ENCODE measurements around the gene FAM78A. TPM values are rescaled to one million over a fixed set of nuclear protein-coding genes. Genes with fewer than 3 reads are reported as not detected.
"Not testable (repeated sequence)": the region's sequence is repeated elsewhere in the genome, so short reads cannot be mapped to it uniquely, and the experiment has no call there.

Gene FAM78A
- total and polyA plus RNA-seq, 5 donors from 2014 or later: 16.6 to 95.6 (median 17.7) TPM

GRCh38 chr9:131214286-131214856, 61.9 kb downstream of the FAM78A start:
- H3K4me3 ChIP-seq (ENCODE audit: low read depth, low read length): no peak overlapping the region
- no peaks in the 10 kb centered on the region for H3K27me3 ChIP-seq (ENCODE audit: control insufficient read depth, insufficient read depth, low read length)
- H3K4me1 ChIP-seq (ENCODE audit: control insufficient read depth, insufficient read depth, low read length, poor library complexity, severe bottlenecking): no peaks in the 10 kb centered on the region
- Mint-ChIP-seq H3K27me3 (no peaks in the 10 kb centered on the region), H3K4me1 (peaks cover 0 to 14% (median 5%) of the 10 kb centered on the region in 4 donors), H3K9me3 (peaks cover 0 to 25% (median 7%) of the 10 kb centered on the region in 7 donors), H3K27ac (no peak overlapping the region), H3K4me3 (no peak overlapping the region), H3K36me3 (peaks cover 70% of the 10 kb centered on the region)
- no peak overlapping the region for H3K27ac ChIP-seq (ENCODE audit: insufficient read depth, low read length, poor library complexity, severe bottlenecking)
- ATAC-seq (ENCODE audit: low read depth in 2 of 2): no peak
- peaks cover 8 to 16% of the 10 kb centered on the region in 2 experiments for H3K9me3 ChIP-seq (ENCODE audit: control insufficient read depth in 2 of 2, low read length in 2 of 2)
- H3K36me3 ChIP-seq (ENCODE audit: control insufficient read depth, insufficient read depth, low read length): peaks cover 31% of the 10 kb centered on the region
- no peak for DNase-seq

DNA sequence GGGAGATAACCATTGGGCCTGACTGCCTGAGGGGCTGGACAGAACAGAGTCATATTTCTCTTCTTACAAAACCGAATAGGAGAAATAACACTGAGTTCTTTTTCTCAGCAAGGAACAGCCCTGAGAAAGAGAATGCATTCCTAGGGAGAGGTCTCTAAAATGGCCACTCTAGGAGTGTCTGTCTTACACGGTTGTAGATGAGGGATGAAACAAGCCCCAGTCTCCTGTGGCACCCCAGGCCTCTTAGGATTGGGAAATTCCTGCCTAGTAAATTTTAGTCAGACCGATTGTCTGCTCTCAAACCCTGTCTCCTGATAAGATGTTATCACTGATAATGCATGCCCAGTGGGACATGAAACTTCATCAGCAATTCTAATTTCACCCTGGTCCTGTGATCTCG, 64.4 kb downstream of the FAM78A start:
- Histone ChIP-seq H3K9me3 (ENCODE audit: control insufficient read depth in 2 of 2, low read length in 2 of 2) (peaks cover 8 to 16% of the 10 kb centered on the region in 2 experiments), H3K36me3 (ENCODE audit: control insufficient read depth, insufficient read depth, low read length) (peaks cover 22% of the 10 kb centered on the region)
- not testable (repeated sequence) for ATAC-seq (ENCODE audit: low read depth in 2 of 2); H3K27me3 Mint-ChIP-seq; H3K4me3 Mint-ChIP-seq; DNase-seq; H3K4me3 ChIP-seq (ENCODE audit: low read depth, low read length); H3K27ac ChIP-seq (ENCODE audit: insufficient read depth, low read length, poor library complexity, severe bottlenecking); H3K4me1 ChIP-seq (ENCODE audit: control insufficient read depth, insufficient read depth, low read length, poor library complexity, severe bottlenecking); H3K27ac Mint-ChIP-seq; H3K4me1 Mint-ChIP-seq; H3K27me3 ChIP-seq (ENCODE audit: control insufficient read depth, insufficient read depth, low read length)
- Mint-ChIP-seq H3K9me3 (peaks cover 0 to 25% (median 7%) of the 10 kb centered on the region in 7 donors), H3K36me3 (peaks cover 64% of the 10 kb centered on the region)

Other genes with a start within 250 kb of the FAM78A start
- gene AIF1L, start 180.0 kb downstream of the FAM78A start, total RNA-seq: 0.12 TPM
- not detected for gene AIF1L, start 180.0 kb downstream of the FAM78A start, polyA plus RNA-seq
- 124 TPM for gene NUP214, start 150.9 kb downstream of the FAM78A start, total RNA-seq
- gene NUP214, start 150.9 kb downstream of the FAM78A start, polyA plus RNA-seq: 10 to 100 TPM in 3 of 4 donors, 1 to 10 TPM in 1; 9.8 to 19.1 (median 14.7) TPM
- not detected for gene PLPP7, start 13.2 kb upstream of the FAM78A start, total RNA-seq
- gene PLPP7, start 13.2 kb upstream of the FAM78A start, polyA plus RNA-seq: not detected
- 239 TPM for gene PRRC2B, start 117.6 kb upstream of the FAM78A start, total RNA-seq
- 10 to 100 TPM in 1 of 4 donors, 1 to 10 TPM in 3; 8.1 to 10.3 (median 9.5) TPM for gene PRRC2B, start 117.6 kb upstream of the FAM78A start, polyA plus RNA-seq
- 52.3 TPM for gene POMT1, start 226.4 kb upstream of the FAM78A start, total RNA-seq
- gene POMT1, start 226.4 kb upstream of the FAM78A start, polyA plus RNA-seq: 10 to 100 TPM; 13.2 to 16.1 (median 14.4) TPM